HUES48 (cell line): Measurements from ENCODE around the gene LIFR.

Experiments
- H3K27ac ChIP-seq: one replicate; pipeline ENCODE4 v1.7.0; 2013; ENCODE audit warnings: low read depth, low read length, inconsistent platforms
- H3K27me3 ChIP-seq: 2 replicates; pipeline ENCODE4 v1.6.1; 2013; ENCODE audit warnings: mild to moderate bottlenecking, low read length; ENCODE audit not compliant: control insufficient read depth, insufficient read depth
- H3K36me3 ChIP-seq: 2 replicates; pipeline ENCODE4 v1.6.1; 2013; ENCODE audit warnings: low read length; ENCODE audit not compliant: control insufficient read depth, insufficient read depth
- H3K4me1 ChIP-seq: 2 replicates; pipeline ENCODE4 v1.6.1; 2013; ENCODE audit warnings: mild to moderate bottlenecking, low read length; ENCODE audit not compliant: control insufficient read depth, insufficient read depth
- H3K4me3 ChIP-seq: 2 replicates; pipeline ENCODE4 v1.5.1; 2013; ENCODE audit warnings: mild to moderate bottlenecking, low read depth, low read length
- H3K9ac ChIP-seq: 2 replicates; pipeline ENCODE4 v1.6.1; 2013; ENCODE audit warnings: mild to moderate bottlenecking, low read depth, low read length, moderate library complexity
- H3K9me3 ChIP-seq: 2 replicates; pipeline ENCODE4 v1.6.1; 2013; ENCODE audit warnings: low read length; ENCODE audit not compliant: control insufficient read depth, insufficient read depth

LIFR gene

DNA sequence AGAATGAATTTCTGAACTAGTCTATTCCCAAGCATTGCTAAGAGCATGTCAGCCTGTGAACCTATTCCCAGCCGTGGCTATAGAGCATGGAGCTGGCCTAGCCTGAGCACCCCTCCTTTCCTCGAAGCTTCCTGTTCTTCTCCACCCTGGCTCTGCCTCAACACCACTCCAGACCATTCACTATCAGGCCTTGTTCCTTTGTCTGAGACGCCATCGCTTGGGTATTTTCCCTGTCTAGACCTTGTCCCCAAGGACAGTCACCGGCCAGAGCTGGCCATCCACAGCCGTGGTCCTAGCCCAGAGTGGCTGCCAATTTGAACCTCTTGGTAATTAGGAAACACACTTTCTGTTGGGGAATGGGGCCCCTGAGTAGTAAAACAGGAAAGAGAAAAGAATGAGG, 105.8 kb downstream of the LIFR start:
- Histone ChIP-seq H3K4me1 (no peaks in the 10 kb centered on the region), H3K9ac (no peak overlapping the region), H3K27ac (no peak overlapping the region), H3K9me3 (no peaks in the 10 kb centered on the region), H3K36me3 (no peaks in the 10 kb centered on the region), H3K4me3 (no peak overlapping the region), H3K27me3 (no peaks in the 10 kb centered on the region)

GRCh38 chr5:38448568-38449350, 107.7 kb downstream of the LIFR start:
- Histone ChIP-seq H3K27me3 (no peaks in the 10 kb centered on the region), H3K9me3 (no peaks in the 10 kb centered on the region), H3K36me3 (no peaks in the 10 kb centered on the region), H3K9ac (no peak overlapping the region), H3K4me1 (no peaks in the 10 kb centered on the region), H3K4me3 (no peak overlapping the region), H3K27ac (no peak overlapping the region)

- Histone ChIP-seq H3K27ac (no peak overlapping the region), H3K36me3 (no peaks in the 10 kb centered on the region), H3K9me3 (no peaks in the 10 kb centered on the region), H3K4me1 (no peaks in the 10 kb centered on the region), H3K4me3 (no peak overlapping the region), H3K27me3 (no peaks in the 10 kb centered on the region), H3K9ac (no peak overlapping the region)
Observed at GRCh38 chr5:38447786-38448185, 108.7 kb downstream of the LIFR start.

- H3K27me3 ChIP-seq: no peaks in the 10 kb centered on the region
- no peaks in the 10 kb centered on the region for H3K36me3 ChIP-seq
- H3K4me3 ChIP-seq: no peak overlapping the region
- no peaks in the 10 kb centered on the region for H3K4me1 ChIP-seq
- no peaks in the 10 kb centered on the region for H3K9me3 ChIP-seq
- H3K9ac ChIP-seq: no peak overlapping the region
- no peak overlapping the region for H3K27ac ChIP-seq
Observed at GRCh38 chr5:38447056-38447455, 109.4 kb downstream of the LIFR start.

- no peak overlapping the region for H3K27ac ChIP-seq
Observed at GRCh38 chr5:38446029-38446522, 110.4 kb downstream of the LIFR start.

GRCh38 chr5:38445374-38446028, 110.9 kb downstream of the LIFR start:
- Histone ChIP-seq H3K9ac (no peak overlapping the region), H3K4me1 (no peaks in the 10 kb centered on the region), H3K27me3 (no peaks in the 10 kb centered on the region), H3K27ac (no peak overlapping the region), H3K4me3 (no peak overlapping the region), H3K9me3 (no peaks in the 10 kb centered on the region), H3K36me3 (no peaks in the 10 kb centered on the region)

More at GRCh38 chr5:38446029-38446522, 110.4 kb downstream of the LIFR start:
- Histone ChIP-seq H3K9me3 (no peaks in the 10 kb centered on the region), H3K9ac (no peak overlapping the region), H3K4me3 (no peak overlapping the region), H3K36me3 (no peaks in the 10 kb centered on the region), H3K27me3 (no peaks in the 10 kb centered on the region), H3K4me1 (no peaks in the 10 kb centered on the region)

DNA sequence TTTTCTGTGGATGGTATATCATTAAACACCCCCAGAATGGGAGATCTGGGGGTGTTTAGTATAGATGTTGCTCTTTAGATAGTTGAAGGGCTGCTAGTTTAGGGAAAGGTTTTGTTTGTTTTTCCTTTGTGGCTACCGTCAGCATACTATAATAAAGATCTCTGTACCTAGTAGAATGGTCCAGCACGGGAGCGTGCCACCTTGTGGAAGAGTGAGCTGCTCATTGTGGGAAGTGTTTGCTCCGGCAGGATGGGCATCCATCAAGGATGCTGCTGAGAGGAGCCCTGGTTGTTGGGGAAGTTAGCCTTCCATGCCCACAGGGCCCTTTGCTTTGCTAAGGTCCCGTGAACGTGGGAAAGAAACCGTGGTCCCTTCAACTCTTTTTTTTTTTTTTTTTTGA, 113.1 kb downstream of the LIFR start:
- Histone ChIP-seq H3K9ac (no peak overlapping the region), H3K27me3 (no peaks in the 10 kb centered on the region), H3K27ac (no peak overlapping the region), H3K9me3 (no peaks in the 10 kb centered on the region), H3K36me3 (no peaks in the 10 kb centered on the region), H3K4me1 (no peaks in the 10 kb centered on the region), H3K4me3 (no peak overlapping the region)

DNA sequence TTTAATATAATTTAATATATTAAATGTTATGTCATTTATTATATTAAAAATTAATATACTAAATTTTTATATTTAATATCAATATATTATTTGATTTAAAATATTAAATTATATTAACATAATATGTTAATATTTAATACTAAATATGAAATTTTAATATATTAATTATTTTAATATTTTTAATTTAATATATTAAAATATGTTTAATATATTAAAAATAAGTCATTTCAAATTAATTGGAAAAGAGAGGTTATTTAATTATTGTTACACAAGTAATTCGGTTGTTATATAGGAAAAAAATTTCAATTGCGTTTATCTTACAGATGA, 114.2 kb downstream of the LIFR start:
- Histone ChIP-seq H3K4me1 (no peaks in the 10 kb centered on the region), H3K4me3 (no peak overlapping the region), H3K36me3 (no peaks in the 10 kb centered on the region), H3K27ac (no peak overlapping the region), H3K27me3 (no peaks in the 10 kb centered on the region), H3K9me3 (no peaks in the 10 kb centered on the region), H3K9ac (no peak overlapping the region)

GRCh38 chr5:38441453-38442246, 114.8 kb downstream of the LIFR start:
- Histone ChIP-seq H3K4me3 (no peak overlapping the region), H3K9me3 (no peaks in the 10 kb centered on the region), H3K27me3 (no peaks in the 10 kb centered on the region), H3K27ac (no peak overlapping the region), H3K9ac (no peak overlapping the region), H3K36me3 (no peaks in the 10 kb centered on the region), H3K4me1 (no peaks in the 10 kb centered on the region)

DNA sequence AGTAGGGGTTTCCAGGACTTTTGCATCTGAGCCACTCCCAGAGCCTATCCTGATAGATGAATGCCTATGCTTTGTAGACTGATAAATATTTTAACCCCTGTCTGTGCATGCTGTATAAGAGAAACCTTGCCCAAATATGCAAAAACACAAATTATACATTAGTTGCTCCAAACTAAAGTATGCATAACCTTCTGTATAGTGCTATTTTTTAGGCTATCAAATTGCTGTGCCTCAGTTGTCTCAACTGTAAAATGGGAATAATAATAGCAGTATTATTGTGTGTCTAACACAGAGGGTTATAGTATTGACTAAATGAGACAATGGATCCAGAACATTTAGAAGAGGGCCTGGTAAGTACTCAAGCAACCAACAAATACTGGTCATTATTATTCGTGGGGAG, 117.7 kb downstream of the LIFR start:
- Histone ChIP-seq H3K4me3 (no peak overlapping the region), H3K9ac (no peak overlapping the region), H3K36me3 (no peaks in the 10 kb centered on the region), H3K27me3 (no peaks in the 10 kb centered on the region), H3K27ac (no peak overlapping the region), H3K9me3 (no peaks in the 10 kb centered on the region), H3K4me1 (no peaks in the 10 kb centered on the region)
